Hepatocyte (in vitro differentiated cells): ENCODE results near the gene OTOG. TPM values are rescaled to one million over a fixed set of nuclear protein-coding genes. Genes with fewer than 3 reads are reported as not detected.
A peak's percentile ranks its signal among the peaks of the same experiment; 100 is the strongest.

Experiments used
- DNase-seq: peaks from one replicate; pipeline ENCODE4 v3.0.0-alpha.2; 2016; ENCODE audit warnings: low spot score
- H2AFZ ChIP-seq: fragments of 200-600 bp; sonication (generic); 2 replicates; pipeline ENCODE4 v1.6.0; 2016; ENCODE audit warnings: antibody characterized with exemption, mild to moderate bottlenecking
- H3K27ac ChIP-seq: fragments of 200-600 bp; sonication (generic); 2 replicates; pipeline ENCODE4 v1.5.1; 2016; ENCODE audit warnings: mild to moderate bottlenecking
- H3K27me3 ChIP-seq: fragments of 200-600 bp; sonication (generic); 2 replicates; pipeline ENCODE4 v1.6.1; 2016
- H3K36me3 ChIP-seq: fragments of 200-600 bp; sonication (generic); replicated peaks from 2 replicates; pipeline ENCODE4 v1.5.1; 2016; ENCODE audit warnings: low read depth; ENCODE audit not compliant: insufficient read depth
- H3K4me1 ChIP-seq: fragments of 200-600 bp; sonication (generic); 2 replicates; pipeline ENCODE4 v1.5.1; 2016; ENCODE audit warnings: mild to moderate bottlenecking, moderate library complexity; ENCODE audit not compliant: insufficient read depth
- H3K4me2 ChIP-seq: fragments of 200-600 bp; sonication (generic); 2 replicates; pipeline ENCODE4 v1.6.0; 2016
- H3K4me3 ChIP-seq: fragments of 200-600 bp; sonication (generic); 2 replicates; pipeline ENCODE4 v1.5.1; 2016; ENCODE audit warnings: mild to moderate bottlenecking
- H3K79me2 ChIP-seq: fragments of 200-600 bp; sonication (generic); 2 replicates; pipeline ENCODE4 v1.6.0; 2017; ENCODE audit warnings: mild to moderate bottlenecking
- H3K9me2 ChIP-seq: fragments of 200-600 bp; sonication (generic); replicated peaks from 2 replicates; pipeline ENCODE4 v1.6.0; 2017; ENCODE audit warnings: mild to moderate bottlenecking; ENCODE audit not compliant: insufficient read depth
- H3K9me3 ChIP-seq: fragments of 200-600 bp; sonication (generic); 2 replicates; pipeline ENCODE4 v1.5.1; 2016; ENCODE audit warnings: low read depth, mild to moderate bottlenecking
- H4K20me1 ChIP-seq: fragments of 200-600 bp; sonication (generic); 2 replicates; pipeline ENCODE4 v1.6.0; 2016; ENCODE audit warnings: mild to moderate bottlenecking; ENCODE audit not compliant: insufficient read depth, poor library complexity, severe bottlenecking
- EZH2 ChIP-seq: fragments of 200-600 bp; sonication (generic); IDR thresholded peaks from 2 replicates; pipeline ENCODE4 v1.6.1; 2016; ENCODE audit warnings: antibody characterized with exemption, mild to moderate bottlenecking, borderline replicate concordance
- EZH2phosphoT487 ChIP-seq: fragments of 200-600 bp; sonication (generic); IDR thresholded peaks from one replicate; pipeline ENCODE4 v1.6.1; 2018; ENCODE audit warnings: antibody characterized with exemption, mild to moderate bottlenecking, low read depth, moderate library complexity; ENCODE audit not compliant: unreplicated experiment, severe bottlenecking
- WGBS: methylation state at CpG from one replicate; pipeline ENCODE4 v1.1.6; 2016; ENCODE audit warnings: low lambda C conversion rate; ENCODE audit errors: missing lambda C conversion rate; 5-methylcytosine and 5-hydroxymethylcytosine counted together
- polyA plus RNA-seq: library from polyadenylated mRNA; unstranded; fragments of >200 nt; fragmentation: Nextera tagmentation; extraction: Ambion mirVana; gene quantifications from 2 replicates; pipeline ENCODE4 v1.2.1, GENCODE V29; 2016
- total RNA-seq: library from RNA; depleted of rRNA; stranded (reverse); fragments of >200 nt; gene quantifications from 2 replicates; pipeline ENCODE4 v1.2.3, GENCODE V29; 2014
- TF ChIP-seq, protein P1 (sequence below): fragments of 200-600 bp; sonication (generic); IDR thresholded peaks from 2 replicates; pipeline ENCODE4 v1.5.1; 2016; ENCODE audit warnings: antibody characterized with exemption, mild to moderate bottlenecking; ENCODE audit not compliant: poor library complexity

Gene OTOG
- total and polyA plus RNA-seq, 2 experiments from 2014 or later: 0.27 to 2.0 TPM

GRCh38 chr11:17527628-17527995 lies 19.4 kb upstream of the OTOG start:
- no peaks in the 10 kb centered on the region for H3K27me3 ChIP-seq
- H3K9me3 ChIP-seq: no peaks in the 10 kb centered on the region
- WGBS: 82% methylated on average over 3 of the region's 3 CpGs
- peaks cover 19% of the 10 kb centered on the region for H3K79me2 ChIP-seq
- no peaks in the 10 kb centered on the region for H3K9me2 ChIP-seq
- no peaks in the 10 kb centered on the region for H4K20me1 ChIP-seq
- no peak overlapping the region for H2AFZ ChIP-seq
- H3K27ac ChIP-seq: no peak overlapping the region
- no peak for DNase-seq
- H3K4me3 ChIP-seq: no peak overlapping the region
- TF ChIP-seq EZH2phosphoT487 (no peak), EZH2 (no peak)
- TF ChIP-seq, protein P1, sequence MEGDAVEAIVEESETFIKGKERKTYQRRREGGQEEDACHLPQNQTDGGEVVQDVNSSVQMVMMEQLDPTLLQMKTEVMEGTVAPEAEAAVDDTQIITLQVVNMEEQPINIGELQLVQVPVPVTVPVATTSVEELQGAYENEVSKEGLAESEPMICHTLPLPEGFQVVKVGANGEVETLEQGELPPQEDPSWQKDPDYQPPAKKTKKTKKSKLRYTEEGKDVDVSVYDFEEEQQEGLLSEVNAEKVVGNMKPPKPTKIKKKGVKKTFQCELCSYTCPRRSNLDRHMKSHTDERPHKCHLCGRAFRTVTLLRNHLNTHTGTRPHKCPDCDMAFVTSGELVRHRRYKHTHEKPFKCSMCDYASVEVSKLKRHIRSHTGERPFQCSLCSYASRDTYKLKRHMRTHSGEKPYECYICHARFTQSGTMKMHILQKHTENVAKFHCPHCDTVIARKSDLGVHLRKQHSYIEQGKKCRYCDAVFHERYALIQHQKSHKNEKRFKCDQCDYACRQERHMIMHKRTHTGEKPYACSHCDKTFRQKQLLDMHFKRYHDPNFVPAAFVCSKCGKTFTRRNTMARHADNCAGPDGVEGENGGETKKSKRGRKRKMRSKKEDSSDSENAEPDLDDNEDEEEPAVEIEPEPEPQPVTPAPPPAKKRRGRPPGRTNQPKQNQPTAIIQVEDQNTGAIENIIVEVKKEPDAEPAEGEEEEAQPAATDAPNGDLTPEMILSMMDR: no peak
- H3K4me2 ChIP-seq: no peak overlapping the region
- peaks cover 13% of the 10 kb centered on the region for H3K4me1 ChIP-seq
- no peaks in the 10 kb centered on the region for H3K36me3 ChIP-seq

DNA sequence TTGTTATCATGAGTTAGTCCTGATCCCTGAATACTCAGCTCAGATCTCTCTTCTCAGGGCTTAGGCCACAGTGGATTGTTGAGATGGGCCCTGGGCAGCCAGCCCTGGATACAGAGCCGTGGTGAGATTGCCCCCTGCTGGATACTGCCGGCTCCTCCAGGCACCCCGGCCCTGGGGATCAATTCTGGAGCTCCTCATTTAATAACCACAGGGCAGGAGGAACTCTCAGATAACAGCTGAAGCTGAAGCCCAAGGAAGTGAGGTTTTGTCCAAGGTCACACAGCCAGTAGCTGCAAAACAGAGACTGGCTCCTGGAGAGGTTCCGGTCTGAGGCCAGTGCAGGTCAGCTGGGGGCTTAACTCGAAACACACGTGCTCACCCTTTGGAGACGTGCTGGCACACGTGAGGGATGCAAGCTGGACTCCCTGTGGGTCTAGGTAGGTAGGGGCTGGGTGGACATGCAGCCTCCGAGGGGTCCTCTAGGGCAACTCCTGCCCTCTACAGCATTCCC lies 18.8 kb upstream of the OTOG start:
- WGBS: 49% methylated on average over 9 of the region's 9 CpGs
- H3K9me3 ChIP-seq: no peaks in the 10 kb centered on the region
- DNase-seq: peak; percentile 78
- no peak overlapping the region for H2AFZ ChIP-seq
- H3K4me1 ChIP-seq: peaks cover 16% of the 10 kb centered on the region
- H3K27ac ChIP-seq: no peak overlapping the region
- H3K36me3 ChIP-seq: no peaks in the 10 kb centered on the region
- no peak overlapping the region for H3K4me3 ChIP-seq
- H4K20me1 ChIP-seq: no peaks in the 10 kb centered on the region
- H3K9me2 ChIP-seq: no peaks in the 10 kb centered on the region
- H3K27me3 ChIP-seq: no peaks in the 10 kb centered on the region
- peaks cover 19% of the 10 kb centered on the region for H3K79me2 ChIP-seq
- no peak for TF ChIP-seq EZH2
- TF ChIP-seq, protein P1: peak; percentile 66
- H3K4me2 ChIP-seq: no peak overlapping the region

- H3K4me3 ChIP-seq: no peak overlapping the region
- TF ChIP-seq EZH2phosphoT487: no peak
- TF ChIP-seq, protein P1: no peak
- TF ChIP-seq EZH2: no peak
- H3K79me2 ChIP-seq: peaks cover 20% of the 10 kb centered on the region
- no peaks in the 10 kb centered on the region for H4K20me1 ChIP-seq
- no peaks in the 10 kb centered on the region for H3K27me3 ChIP-seq
- H3K9me3 ChIP-seq: no peaks in the 10 kb centered on the region
- WGBS: 85% methylated on average over 14 of the region's 14 CpGs
- no peak overlapping the region for H2AFZ ChIP-seq
- no peaks in the 10 kb centered on the region for H3K36me3 ChIP-seq
- DNase-seq: no peak
- H3K27ac ChIP-seq: no peak overlapping the region
- no peak overlapping the region for H3K4me2 ChIP-seq
- H3K9me2 ChIP-seq: no peaks in the 10 kb centered on the region
- peaks cover 21% of the 10 kb centered on the region for H3K4me1 ChIP-seq
These were observed 17.9 kb upstream of the OTOG start for GRCh38 chr11:17528906-17529843.
